NCI-H1436 treated with DMSO at 0.1 percent for 48 hours (cell line): ENCODE measurements around the gene ITGAX.

Experiments used
- DNase-seq: peaks from one replicate; lab custom pipeline; 2025; lab: John Stamatoyannopoulos, UW

ITGAX gene

GRCh38 chr16:31373235-31373634 lies 18.3 kb downstream of the ITGAX start:
- no peak for DNase-seq

GRCh38 chr16:31375231-31375630 lies 20.3 kb downstream of the ITGAX start:
- no peak for DNase-seq

GRCh38 chr16:31376705-31377104 lies 21.7 kb downstream of the ITGAX start:
- DNase-seq: no peak

- no peak for DNase-seq
Measured at GRCh38 chr16:31377210-31377903, 22.4 kb downstream of the ITGAX start.

- DNase-seq: no peak
Measured at GRCh38 chr16:31380201-31380600, 25.2 kb downstream of the ITGAX start.

- no peak for DNase-seq
Measured at GRCh38 chr16:31382485-31383161, 27.6 kb downstream of the ITGAX start.

- no peak for DNase-seq
Measured at GRCh38 chr16:31385680-31386079, 30.7 kb downstream of the ITGAX start.

GRCh38 chr16:31386157-31386984 lies 31.4 kb downstream of the ITGAX start:
- DNase-seq: no peak

- DNase-seq: no peak
Measured at GRCh38 chr16:31388535-31388934, 33.6 kb downstream of the ITGAX start.

GRCh38 chr16:31390504-31391041 lies 35.6 kb downstream of the ITGAX start:
- DNase-seq: no peak

- no peak for DNase-seq
Measured at GRCh38 chr16:31393056-31393455, 38.1 kb downstream of the ITGAX start, which contains the start of gene ITGAD. TSS of gene ITGAD (plus strand) at chr16:31393335. CDS start at chr16:31393361, 26 bp downstream.

- no peak for DNase-seq
Measured at GRCh38 chr16:31395647-31396046, 40.7 kb downstream of the ITGAX start.

- no peak for DNase-seq
Measured at GRCh38 chr16:31397096-31397660, 42.2 kb downstream of the ITGAX start.

- no peak for DNase-seq
Measured at GRCh38 chr16:31397701-31398100, 42.7 kb downstream of the ITGAX start.

- no peak for DNase-seq
Measured at GRCh38 chr16:31400191-31400590, 45.2 kb downstream of the ITGAX start.

- no peak for DNase-seq
Measured at GRCh38 chr16:31401436-31401835, 46.5 kb downstream of the ITGAX start.

- DNase-seq: no peak
Measured at GRCh38 chr16:31402687-31403086, 47.7 kb downstream of the ITGAX start.

- no peak for DNase-seq
Measured at GRCh38 chr16:31403590-31404352, 48.8 kb downstream of the ITGAX start.

GRCh38 chr16:31404353-31405064 lies 49.5 kb downstream of the ITGAX start:
- no peak for DNase-seq

- no peak for DNase-seq
Measured at GRCh38 chr16:31407406-31407805, 52.4 kb downstream of the ITGAX start.

- no peak for DNase-seq
Measured at GRCh38 chr16:31409433-31409832, 54.5 kb downstream of the ITGAX start.
